NB4 (cell line): ENCODE measurements around the gene SORBS1.
A peak's percentile ranks its signal among the peaks of the same experiment; 100 is the strongest.
"Not testable (repeated sequence)": the region's sequence is repeated elsewhere in the genome, so short reads cannot be mapped to it uniquely, and the experiment has no call there.

ENCODE experiments used
- DNase-seq: peaks from one replicate; pipeline ENCODE4 v3.0.0; 2010; ENCODE audit warnings: low read depth
- H3K4me3 ChIP-seq: one replicate; pipeline ENCODE4 v1.5.1; 2011; ENCODE audit warnings: mild to moderate bottlenecking, low read depth, low read length, moderate library complexity
- MYC ChIP-seq: IDR thresholded peaks from 2 replicates; pipeline ENCODE4 v1.6.1; 2011; ENCODE audit warnings: low read depth, low read length
- POLR2A ChIP-seq: IDR thresholded peaks from 2 replicates; pipeline ENCODE4 v1.6.1; 2011; ENCODE audit warnings: mild to moderate bottlenecking; ENCODE audit not compliant: insufficient read length; ENCODE audit errors: extremely low read depth
- TF ChIP-seq, protein P1 (sequence below): IDR thresholded peaks from 2 replicates; pipeline ENCODE4 v1.6.1; 2011; ENCODE audit warnings: low read depth, low read length
- TF ChIP-seq, protein P2 (sequence below): IDR thresholded peaks from one replicate; pipeline ENCODE4 v1.5.1; 2012; ENCODE audit warnings: low read depth, low read length

Gene SORBS1

DNA sequence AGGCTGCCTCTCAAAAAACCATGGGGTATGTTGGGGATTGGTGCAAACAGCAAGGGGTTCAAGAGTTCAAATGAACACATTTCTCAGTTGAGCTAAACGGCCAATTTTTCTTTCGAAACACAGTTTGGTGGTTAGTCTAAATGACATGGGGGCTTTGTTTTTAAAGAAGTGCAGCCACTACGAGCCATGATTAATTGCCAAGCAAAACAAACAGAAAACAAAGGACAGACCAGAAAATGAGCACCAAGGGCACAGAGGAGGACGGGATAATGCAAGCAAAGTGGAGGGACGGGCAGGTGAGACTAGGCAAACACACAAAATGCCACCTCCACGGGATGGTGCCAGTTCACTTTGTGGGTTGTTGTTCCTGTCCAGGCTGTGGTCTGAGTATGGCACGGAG, 205.9 kb downstream of the SORBS1 start:
- TF ChIP-seq MYC (no peak), POLR2A (no peak)
- TF ChIP-seq, protein P1, sequence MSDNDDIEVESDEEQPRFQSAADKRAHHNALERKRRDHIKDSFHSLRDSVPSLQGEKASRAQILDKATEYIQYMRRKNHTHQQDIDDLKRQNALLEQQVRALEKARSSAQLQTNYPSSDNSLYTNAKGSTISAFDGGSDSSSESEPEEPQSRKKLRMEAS: no peak
- TF ChIP-seq, protein P2, sequence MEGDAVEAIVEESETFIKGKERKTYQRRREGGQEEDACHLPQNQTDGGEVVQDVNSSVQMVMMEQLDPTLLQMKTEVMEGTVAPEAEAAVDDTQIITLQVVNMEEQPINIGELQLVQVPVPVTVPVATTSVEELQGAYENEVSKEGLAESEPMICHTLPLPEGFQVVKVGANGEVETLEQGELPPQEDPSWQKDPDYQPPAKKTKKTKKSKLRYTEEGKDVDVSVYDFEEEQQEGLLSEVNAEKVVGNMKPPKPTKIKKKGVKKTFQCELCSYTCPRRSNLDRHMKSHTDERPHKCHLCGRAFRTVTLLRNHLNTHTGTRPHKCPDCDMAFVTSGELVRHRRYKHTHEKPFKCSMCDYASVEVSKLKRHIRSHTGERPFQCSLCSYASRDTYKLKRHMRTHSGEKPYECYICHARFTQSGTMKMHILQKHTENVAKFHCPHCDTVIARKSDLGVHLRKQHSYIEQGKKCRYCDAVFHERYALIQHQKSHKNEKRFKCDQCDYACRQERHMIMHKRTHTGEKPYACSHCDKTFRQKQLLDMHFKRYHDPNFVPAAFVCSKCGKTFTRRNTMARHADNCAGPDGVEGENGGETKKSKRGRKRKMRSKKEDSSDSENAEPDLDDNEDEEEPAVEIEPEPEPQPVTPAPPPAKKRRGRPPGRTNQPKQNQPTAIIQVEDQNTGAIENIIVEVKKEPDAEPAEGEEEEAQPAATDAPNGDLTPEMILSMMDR: no peak
- no peak overlapping the region for H3K4me3 ChIP-seq
- DNase-seq: peak; percentile 18

DNA sequence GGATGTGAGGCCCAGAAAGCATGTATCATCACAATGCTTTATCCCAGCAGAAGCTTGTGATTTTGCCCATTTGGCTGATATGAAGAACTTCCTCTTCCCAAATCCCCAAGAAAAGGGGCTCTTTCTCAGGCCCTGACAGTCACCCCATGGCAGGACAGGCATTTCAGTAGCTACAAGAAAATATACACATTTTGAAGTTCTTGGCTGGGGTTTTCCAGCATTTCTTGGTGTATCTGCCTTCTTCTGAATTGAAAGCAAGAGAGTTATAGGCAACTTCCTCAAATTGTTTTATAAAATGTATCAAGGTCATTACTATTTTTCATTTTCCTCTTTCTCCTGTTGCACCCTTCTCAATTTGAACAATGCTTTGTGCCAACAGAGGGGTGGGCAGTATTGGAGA, 207.1 kb downstream of the SORBS1 start:
- H3K4me3 ChIP-seq: no peak overlapping the region
- DNase-seq: no peak
- TF ChIP-seq MYC (no peak), POLR2A (no peak)
- TF ChIP-seq, protein P2: no peak
- TF ChIP-seq, protein P1: no peak

DNA sequence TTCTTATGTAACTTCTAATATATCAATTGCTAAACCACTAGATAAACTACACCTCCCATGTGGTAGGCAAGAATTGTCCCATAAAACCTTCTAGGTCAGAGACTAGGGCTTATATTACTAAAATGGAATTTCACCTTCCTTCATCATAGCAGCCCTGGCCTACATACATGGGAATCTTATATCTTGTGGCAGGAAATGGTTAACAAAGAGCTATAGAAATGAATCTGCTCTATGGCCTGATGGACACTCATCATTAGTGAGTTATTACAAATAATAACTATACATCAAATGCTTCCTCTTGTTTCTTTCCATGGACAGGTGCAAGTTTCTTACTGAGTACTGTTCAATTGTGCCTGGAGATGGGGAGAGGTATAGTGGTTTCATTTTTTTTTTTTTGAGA, 208.0 kb downstream of the SORBS1 start:
- TF ChIP-seq, protein P1: no peak
- TF ChIP-seq, protein P2: no peak
- TF ChIP-seq MYC: no peak
- TF ChIP-seq POLR2A: no peak
- no peak overlapping the region for H3K4me3 ChIP-seq
- DNase-seq: no peak

DNA sequence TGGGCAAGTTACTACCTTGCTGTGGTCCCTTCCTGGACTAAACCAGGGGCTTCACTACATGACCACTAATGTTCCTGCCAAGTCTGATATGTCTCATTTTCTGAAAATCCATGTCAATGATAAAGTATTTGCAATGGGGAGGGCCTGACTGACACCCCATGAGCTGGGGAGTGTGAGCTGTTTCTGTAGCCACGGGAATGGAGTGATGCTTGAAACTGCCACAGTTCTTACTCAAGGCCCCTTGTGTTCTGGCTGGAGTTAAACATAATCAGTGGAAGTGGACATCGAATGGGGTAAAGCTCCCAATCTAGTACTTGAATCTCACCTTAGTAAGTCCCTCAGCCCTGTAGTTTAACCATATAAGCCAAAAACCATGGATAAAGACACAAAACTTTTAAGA, 208.5 kb downstream of the SORBS1 start:
- no peak for DNase-seq
- TF ChIP-seq POLR2A (no peak), MYC (no peak)
- TF ChIP-seq, protein P1: no peak
- TF ChIP-seq, protein P2: no peak

DNA sequence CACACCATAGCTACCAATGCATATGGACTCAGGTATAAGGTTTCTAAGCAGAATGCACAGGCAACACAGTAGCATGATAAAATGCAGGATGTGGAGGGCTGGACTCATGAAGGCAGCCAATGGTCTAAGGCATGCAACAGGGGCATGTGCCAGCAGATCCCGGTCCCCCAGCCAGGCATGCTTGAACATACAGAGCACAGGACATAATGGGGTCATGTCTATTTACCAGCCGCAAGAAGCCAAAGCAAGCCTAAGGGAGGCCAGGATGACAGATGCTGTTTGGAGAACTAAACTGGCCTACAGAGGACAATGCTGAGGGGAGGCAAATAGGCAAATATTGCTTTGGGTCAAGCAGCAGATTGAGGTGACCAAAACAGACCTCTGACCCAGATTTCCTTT, 210.3 kb downstream of the SORBS1 start:
- TF ChIP-seq, protein P1: no peak
- TF ChIP-seq MYC: no peak
- TF ChIP-seq, protein P2: no peak
- TF ChIP-seq POLR2A: no peak
- no peak overlapping the region for H3K4me3 ChIP-seq
- DNase-seq: no peak

More for the DNA sequence above, 208.5 kb downstream of the SORBS1 start:
- no peak overlapping the region for H3K4me3 ChIP-seq

DNA sequence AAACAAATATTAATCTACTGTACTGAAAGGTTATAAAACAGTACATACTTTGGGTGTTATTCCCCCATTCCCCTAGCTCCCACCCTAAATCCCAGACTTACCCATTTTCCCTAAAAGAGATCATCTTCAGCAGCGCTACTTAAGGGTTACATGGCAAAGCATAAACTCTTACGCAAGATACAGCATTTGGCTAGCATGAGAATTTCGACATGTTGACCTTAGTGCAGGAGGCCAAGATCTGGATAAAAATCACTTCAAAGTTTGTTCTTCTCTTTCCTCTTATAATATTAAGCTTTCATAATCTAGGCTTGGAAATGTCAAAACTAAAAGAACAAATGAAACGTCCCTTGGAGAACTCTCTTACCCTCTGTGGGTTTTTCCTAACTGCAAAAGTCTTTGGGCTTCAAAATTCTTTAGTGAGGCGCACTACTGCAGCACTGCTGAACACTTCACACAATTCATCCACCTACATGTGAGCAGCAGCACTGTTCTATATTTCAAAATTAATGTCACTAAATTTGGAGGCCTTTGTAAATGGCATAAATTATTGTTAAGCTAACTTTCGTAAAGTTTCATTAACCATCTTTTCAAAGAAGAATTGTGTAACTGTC, 210.8 kb downstream of the SORBS1 start:
- DNase-seq: peak; percentile 32
- TF ChIP-seq POLR2A (no peak), MYC (no peak)
- TF ChIP-seq, protein P1: no peak
- TF ChIP-seq, protein P2: no peak
- H3K4me3 ChIP-seq: no peak overlapping the region

DNA sequence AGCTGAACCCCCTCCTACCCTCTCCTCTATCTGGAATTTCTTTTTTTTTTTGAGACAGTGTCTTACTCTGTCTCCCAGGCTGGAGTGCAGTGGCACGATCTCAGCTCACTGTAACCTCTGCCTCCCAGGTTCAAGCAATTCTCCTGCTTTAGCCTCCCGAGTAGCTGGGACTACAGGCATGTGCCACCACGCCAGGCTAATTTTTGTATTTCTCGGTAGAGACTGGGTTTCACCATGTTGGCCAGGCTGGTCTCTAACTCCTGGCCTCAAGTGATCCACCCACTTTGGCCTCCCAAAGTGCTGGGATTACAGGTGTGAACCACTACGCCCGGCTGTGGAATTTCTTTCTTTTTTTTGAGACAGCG, 213.8 kb downstream of the SORBS1 start:
- not testable (repeated sequence) for H3K4me3 ChIP-seq

More for the DNA sequence above, 213.8 kb downstream of the SORBS1 start:
- not testable (repeated sequence) for DNase-seq
